Lower leg skin (tissue), 3 donors: ENCODE measurements around the gene SRGAP1.

Source experiments
- CTCF ChIP-seq, 3 donors: fragments of 450-650 bp; IDR thresholded peaks; one replicate each; pipeline ENCODE4 v1.5.1; 2016; ENCODE audit warnings: antibody characterized with exemption in 3 of 3, mild to moderate bottlenecking in 3 of 3, moderate library complexity in 2 of 3
- POLR2A ChIP-seq, 2 donors: fragments of 450-650 bp; IDR thresholded peaks; one replicate each; pipeline ENCODE4 v1.6.1; 2016 to 2017; ENCODE audit warnings: antibody characterized with exemption in 2 of 2, mild to moderate bottlenecking in 1 of 2, moderate library complexity in 1 of 2

DNA sequence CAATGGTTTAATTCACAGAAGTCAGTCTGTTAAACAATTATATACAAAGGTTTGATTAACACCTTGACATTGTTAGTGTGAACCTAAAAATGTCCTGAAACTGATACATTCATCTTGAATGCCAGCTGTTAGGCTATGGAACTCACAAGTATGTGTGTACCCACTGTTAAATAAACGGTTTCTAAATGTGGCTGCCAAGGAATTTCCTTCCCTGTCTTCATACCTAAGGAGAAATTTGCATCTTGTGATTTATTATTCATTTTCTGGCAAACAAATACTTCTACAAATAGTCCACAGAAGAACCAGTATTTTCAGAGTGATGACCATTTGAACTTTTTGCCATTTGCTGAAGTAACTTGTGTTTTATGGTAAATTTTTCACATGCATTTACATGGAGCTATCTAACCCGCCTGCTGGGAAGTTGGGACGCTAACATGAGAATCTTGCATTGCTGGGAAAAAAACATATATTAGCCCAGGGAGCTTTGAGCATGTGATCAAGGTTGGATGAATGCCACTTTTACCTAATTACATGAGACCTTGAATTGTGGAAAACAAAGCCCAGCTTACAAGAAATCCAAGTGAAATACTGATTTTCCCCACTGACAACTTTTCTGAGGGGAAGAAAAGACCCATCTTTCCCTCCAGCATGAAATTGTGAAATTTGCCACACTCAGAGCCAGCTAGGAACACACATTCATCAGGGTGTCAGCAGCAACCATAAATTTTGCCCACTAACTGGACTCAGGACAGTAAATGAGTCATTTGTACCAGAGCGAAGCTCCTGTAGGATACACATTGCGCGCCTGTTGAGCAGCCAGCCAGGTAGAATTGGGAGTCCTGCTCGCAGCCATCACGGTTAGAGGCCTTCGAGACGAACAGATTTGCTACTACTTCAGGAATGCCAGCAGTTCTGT, 259.6 kb downstream of the SRGAP1 start:
- TF ChIP-seq CTCF (IDR thresholded peaks at IDR 0.05) (no peak), POLR2A (IDR thresholded peaks at IDR 0.05) (no peak)
